GM03348 (cell line): ENCODE data around the gene DAPK1.
"Not testable (repeated sequence)": the region's sequence is repeated elsewhere in the genome, so short reads cannot be mapped to it uniquely, and the experiment has no call there.

Experiments used
- DNase-seq: peaks from one replicate; pipeline ENCODE4 v3.0.0; 2012; ENCODE audit warnings: low spot score

The DAPK1 gene

GRCh38 chr9:87742813-87743428, 245.3 kb downstream of the DAPK1 start:
- no peak for DNase-seq

GRCh38 chr9:87744247-87744646, 246.6 kb downstream of the DAPK1 start:
- DNase-seq = not testable (repeated sequence)

GRCh38 chr9:87746186-87746585, 248.5 kb downstream of the DAPK1 start:
- DNase-seq = no peak

GRCh38 chr9:87748881-87749280, 251.2 kb downstream of the DAPK1 start:
- DNase-seq = no peak

GRCh38 chr9:87749335-87750035, 251.8 kb downstream of the DAPK1 start:
- DNase-seq = no peak

GRCh38 chr9:87750726-87751125, 253.1 kb downstream of the DAPK1 start:
- DNase-seq = no peak

GRCh38 chr9:87751423-87751822, 253.8 kb downstream of the DAPK1 start:
- no peak for DNase-seq

- no peak for DNase-seq
Measured at GRCh38 chr9:87751868-87752267, 254.2 kb downstream of the DAPK1 start.

- no peak for DNase-seq
Measured at GRCh38 chr9:87753313-87753712, 255.6 kb downstream of the DAPK1 start.
